C4-2B (cell line): ENCODE results near the gene IL1RL2.

ENCODE experiments used
- H3K27ac ChIP-seq: fragments of 450-650 bp; 2 replicates; pipeline ENCODE4 v1.5.1; 2017
- ZFX ChIP-seq: fragments of 450-650 bp; IDR thresholded peaks from 2 replicates; pipeline ENCODE4 v1.6.1; 2017
- TF ChIP-seq, protein P1 (sequence below): fragments of 450-650 bp; conservative IDR thresholded peaks from 2 replicates; pipeline ENCODE4 v1.5.1; 2017; ENCODE audit warnings: mild to moderate bottlenecking

IL1RL2 gene

DNA sequence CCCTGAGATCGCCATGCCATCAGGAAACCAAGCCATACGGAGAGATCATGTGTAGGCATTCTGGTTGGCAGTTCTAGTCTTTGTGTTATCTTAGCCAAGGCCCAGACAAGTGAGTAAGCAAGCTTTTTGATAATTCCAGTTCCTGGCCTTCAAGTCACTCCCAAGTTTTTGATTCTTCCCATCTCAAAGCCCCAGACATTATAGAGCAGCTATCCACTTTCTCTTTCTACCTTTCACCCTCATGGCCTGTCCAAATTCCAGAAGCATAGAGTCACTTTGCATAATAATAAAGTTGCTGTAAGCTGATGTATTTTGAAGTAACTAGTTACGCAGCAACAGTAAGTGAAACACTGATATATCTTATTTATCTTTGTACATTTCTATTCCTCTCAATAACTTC lies 97.8 kb downstream of the IL1RL2 start:
- TF ChIP-seq, protein P1, sequence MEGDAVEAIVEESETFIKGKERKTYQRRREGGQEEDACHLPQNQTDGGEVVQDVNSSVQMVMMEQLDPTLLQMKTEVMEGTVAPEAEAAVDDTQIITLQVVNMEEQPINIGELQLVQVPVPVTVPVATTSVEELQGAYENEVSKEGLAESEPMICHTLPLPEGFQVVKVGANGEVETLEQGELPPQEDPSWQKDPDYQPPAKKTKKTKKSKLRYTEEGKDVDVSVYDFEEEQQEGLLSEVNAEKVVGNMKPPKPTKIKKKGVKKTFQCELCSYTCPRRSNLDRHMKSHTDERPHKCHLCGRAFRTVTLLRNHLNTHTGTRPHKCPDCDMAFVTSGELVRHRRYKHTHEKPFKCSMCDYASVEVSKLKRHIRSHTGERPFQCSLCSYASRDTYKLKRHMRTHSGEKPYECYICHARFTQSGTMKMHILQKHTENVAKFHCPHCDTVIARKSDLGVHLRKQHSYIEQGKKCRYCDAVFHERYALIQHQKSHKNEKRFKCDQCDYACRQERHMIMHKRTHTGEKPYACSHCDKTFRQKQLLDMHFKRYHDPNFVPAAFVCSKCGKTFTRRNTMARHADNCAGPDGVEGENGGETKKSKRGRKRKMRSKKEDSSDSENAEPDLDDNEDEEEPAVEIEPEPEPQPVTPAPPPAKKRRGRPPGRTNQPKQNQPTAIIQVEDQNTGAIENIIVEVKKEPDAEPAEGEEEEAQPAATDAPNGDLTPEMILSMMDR, result no peak
- no peak for TF ChIP-seq ZFX

DNA sequence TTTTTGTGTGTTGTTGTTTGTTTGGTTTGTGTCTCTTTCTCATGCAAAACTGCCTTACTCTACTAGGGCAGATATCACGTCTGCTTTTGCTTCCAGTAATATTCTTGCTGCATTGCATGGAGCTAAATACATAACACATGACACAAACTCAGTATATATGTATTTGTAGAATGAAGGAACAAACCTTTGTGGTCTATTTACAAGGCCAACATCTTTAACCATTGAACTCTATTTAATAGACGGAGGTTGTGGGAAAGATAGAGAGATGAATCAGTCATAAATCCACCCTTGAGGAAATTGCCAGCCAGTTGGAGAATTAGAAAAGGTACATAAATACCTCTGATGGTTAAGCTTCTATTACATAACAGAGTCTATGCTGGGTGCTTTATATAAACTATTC lies 98.5 kb downstream of the IL1RL2 start:
- no peak overlapping the region for H3K27ac ChIP-seq
- TF ChIP-seq, protein P1, result no peak
- no peak for TF ChIP-seq ZFX

More for the DNA sequence above, 97.8 kb downstream of the IL1RL2 start:
- H3K27ac ChIP-seq, result no peak overlapping the region

DNA sequence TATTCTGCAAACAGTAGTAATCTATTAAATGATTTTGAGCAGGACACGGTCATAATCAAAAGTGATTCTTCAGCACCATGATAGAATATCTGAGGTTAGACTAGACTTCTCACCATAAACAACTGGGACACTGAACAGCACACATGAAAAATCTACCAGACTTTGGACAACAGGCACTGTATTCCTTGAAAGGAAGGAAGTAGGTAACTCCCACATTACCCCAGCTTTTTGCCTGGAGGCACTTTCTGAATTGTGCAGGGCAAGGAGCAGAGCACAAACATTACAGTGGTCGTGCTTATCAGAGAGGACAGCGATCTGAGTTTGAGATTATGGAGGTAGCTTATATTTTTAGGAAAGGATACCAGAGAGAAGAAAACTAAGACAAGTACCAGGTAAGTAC lies 99.2 kb downstream of the IL1RL2 start:
- no peak overlapping the region for H3K27ac ChIP-seq
- TF ChIP-seq, protein P1, result no peak
- no peak for TF ChIP-seq ZFX

DNA sequence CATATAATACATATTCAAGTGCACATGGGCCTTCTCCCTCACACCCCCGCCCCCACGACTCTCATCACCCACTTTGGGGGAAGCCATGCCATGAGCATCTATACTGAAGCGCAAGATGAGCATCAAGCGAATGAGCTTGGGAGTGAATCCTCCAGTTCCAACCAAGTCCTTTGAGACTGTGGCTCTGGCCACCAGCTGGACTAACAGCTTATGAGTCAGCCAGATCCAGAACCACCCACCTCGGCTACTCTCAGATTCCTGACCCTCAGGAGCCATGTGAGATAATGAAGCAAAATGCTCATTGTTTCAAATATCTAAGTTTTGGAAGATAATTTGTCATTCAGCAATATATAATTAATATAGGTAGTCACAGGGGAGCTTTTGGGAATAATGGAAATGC lies 102.3 kb downstream of the IL1RL2 start:
- no peak for TF ChIP-seq ZFX
- TF ChIP-seq, protein P1, result no peak
- H3K27ac ChIP-seq, result no peak overlapping the region
